Measurements from ENCODE around the gene PPP1R16B.

The PPP1R16B gene

DNA sequence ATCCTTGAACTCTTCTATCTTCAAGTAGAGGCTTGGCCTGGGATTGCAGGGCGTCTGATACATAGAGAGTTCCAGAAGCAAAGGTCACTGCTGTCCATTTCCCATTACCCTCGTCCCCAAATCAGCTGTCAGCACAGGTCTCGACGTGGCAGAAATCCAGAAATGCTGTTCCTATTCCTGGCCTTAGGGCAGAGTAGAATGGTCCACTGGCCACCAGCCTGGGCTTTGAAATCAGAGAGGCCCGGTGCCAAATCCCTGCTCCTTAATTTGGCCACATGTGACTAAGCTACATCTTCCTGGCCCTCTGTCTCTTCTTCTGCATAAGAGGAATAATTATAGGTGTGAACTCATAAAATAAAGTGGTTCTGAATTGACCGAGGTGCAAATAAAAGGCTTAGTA, 79.9 kb downstream of the PPP1R16B start:
- ChIA-PET CTCF (interaction anchor here (0.9 to 11.7 kb wide), 6 partner anchors 5 to 26 kb away, joined by 4 to 122 read pairs (median 4); no protein-coding TSS in a partner anchor), POLR2A (no interaction called here)
- TF ChIP-seq, protein P1, sequence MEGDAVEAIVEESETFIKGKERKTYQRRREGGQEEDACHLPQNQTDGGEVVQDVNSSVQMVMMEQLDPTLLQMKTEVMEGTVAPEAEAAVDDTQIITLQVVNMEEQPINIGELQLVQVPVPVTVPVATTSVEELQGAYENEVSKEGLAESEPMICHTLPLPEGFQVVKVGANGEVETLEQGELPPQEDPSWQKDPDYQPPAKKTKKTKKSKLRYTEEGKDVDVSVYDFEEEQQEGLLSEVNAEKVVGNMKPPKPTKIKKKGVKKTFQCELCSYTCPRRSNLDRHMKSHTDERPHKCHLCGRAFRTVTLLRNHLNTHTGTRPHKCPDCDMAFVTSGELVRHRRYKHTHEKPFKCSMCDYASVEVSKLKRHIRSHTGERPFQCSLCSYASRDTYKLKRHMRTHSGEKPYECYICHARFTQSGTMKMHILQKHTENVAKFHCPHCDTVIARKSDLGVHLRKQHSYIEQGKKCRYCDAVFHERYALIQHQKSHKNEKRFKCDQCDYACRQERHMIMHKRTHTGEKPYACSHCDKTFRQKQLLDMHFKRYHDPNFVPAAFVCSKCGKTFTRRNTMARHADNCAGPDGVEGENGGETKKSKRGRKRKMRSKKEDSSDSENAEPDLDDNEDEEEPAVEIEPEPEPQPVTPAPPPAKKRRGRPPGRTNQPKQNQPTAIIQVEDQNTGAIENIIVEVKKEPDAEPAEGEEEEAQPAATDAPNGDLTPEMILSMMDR (IDR thresholded peaks at IDR 0.05; ENCODE audit: control extremely low read depth, extremely low read depth, low read depth, missing control alignments): no peak
- DNase-seq (ENCODE audit: extremely low spot score): no peak

DNA sequence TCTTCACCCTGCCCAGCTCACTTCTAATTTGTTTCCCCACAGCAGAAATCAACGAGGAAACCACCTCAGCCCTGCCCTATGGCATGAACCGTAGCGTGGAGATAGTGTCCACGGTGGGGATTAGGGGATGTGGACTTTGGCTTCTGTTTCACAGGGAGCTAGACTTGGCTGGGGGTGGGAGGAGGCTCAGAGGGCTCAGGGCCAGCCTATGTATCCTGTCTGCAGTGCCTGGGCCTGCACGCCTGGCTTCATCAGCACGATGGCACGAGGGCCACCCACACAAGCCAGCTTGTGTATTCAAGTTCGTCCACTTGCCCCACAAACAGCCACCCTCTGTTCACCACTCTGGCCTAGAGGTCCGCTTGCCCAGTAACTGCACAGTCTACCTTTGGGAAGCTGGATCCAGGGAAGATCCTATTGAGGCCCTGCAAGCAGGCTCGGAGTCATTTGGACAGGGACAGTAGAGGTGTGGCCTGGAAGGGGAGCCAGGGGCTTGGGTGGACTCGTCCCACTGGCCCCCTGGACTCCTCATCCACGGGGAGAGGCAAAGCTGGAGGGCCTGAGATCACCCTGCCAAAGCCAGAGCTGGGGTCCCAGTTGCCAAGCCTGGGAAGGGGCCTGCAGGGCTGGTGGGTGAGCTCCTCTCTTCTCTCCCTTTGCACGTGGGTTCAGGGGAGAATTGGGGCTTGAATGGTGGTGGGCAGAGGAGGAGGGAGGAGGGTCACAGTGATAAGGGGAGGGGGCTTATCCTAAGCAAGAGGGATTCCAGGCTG, 82.7 kb downstream of the PPP1R16B start:
- ChIA-PET CTCF (interaction anchor here (1.1 to 6.6 kb wide), 6 partner anchors 7 to 254 kb away, joined by 3 to 112 read pairs (median 5); no protein-coding TSS in a partner anchor), POLR2A (interaction anchor here (0.6 to 1.0 kb wide), 2 partner anchors 78 to 83 kb away, joined by 3 read pairs; partner anchors contain the start of gene PPP1R16B)
- no peak for DNase-seq (ENCODE audit: extremely low spot score)
- TF ChIP-seq, protein P1 (IDR thresholded peaks at IDR 0.05; ENCODE audit: control extremely low read depth, extremely low read depth, low read depth, missing control alignments): no peak

DNA sequence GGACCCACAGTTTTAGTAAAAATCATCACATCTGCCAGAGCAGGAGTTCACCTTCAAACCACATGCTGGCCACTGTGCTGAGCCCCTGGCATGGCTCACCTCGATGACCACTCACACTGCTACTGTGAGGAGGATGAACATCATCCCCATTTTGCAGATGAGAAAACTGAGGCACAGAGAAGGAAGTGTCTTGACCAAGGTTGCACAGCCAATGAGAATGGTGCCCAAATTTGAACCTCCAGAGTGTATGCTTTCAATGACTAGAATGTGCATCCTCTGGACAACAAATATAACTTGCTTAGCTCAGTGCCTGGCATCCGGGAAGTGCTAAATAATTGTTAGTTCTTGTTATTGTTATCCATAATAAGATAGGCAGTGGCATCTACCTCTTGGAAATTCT, 83.6 kb downstream of the PPP1R16B start:
- TF ChIP-seq, protein P1 (IDR thresholded peaks at IDR 0.05; ENCODE audit: control extremely low read depth, extremely low read depth, low read depth, missing control alignments): no peak
- no peak for DNase-seq (ENCODE audit: extremely low spot score)
- ChIA-PET POLR2A (interaction anchor here (0.6 to 1.2 kb wide), 2 partner anchors 11 to 149 kb away, joined by 3 to 4 read pairs; no protein-coding TSS in a partner anchor), CTCF (interaction anchor here (1.3 to 6.6 kb wide), 3 partner anchors 8 to 29 kb away, joined by 3 to 112 read pairs (median 34); no protein-coding TSS in a partner anchor)

DNA sequence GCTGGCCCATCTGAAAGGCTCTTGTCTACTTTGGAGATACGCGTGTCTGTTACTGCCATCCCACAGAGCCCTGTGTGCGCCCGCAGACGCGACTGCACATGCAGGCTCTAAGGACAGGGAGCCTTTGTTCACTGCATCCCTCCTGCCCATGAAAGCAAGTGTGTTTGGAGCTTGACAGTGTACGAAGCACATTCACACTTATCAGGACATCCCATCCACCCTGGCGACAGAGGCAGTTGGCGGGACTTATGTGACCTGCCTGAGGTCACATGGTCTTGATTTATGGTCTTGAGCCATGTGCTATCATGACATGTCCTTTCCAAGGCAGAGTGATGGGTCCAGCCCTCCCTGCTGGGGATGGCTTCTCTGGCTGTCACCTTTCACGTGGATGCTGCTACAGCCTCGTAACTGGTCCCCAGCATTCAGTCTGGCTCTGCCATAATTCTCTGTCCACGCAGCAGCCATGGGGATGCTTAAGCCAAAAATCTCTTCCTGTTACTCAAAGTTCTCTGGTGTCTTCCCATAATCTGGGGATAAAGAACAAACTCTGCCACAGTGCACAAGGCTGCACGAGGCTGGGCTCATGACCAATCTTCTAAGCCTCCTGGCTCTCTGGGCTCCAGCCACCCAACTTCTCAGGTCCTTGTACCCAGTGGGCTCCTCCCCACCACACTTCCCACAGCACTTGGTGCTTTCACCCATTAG, 84.4 kb downstream of the PPP1R16B start:
- POLR2A ChIA-PET: interaction anchor here (0.6 to 1.2 kb wide), 2 partner anchors 12 to 150 kb away, joined by 3 to 4 read pairs; no protein-coding TSS in a partner anchor
- TF ChIP-seq, protein P1 (IDR thresholded peaks at IDR 0.05; ENCODE audit: control extremely low read depth, extremely low read depth, low read depth, missing control alignments): no peak
- CTCF ChIA-PET: interaction anchor here (0.6 to 6.6 kb wide), 7 partner anchors 8 to 159 kb away, joined by 3 to 112 read pairs (median 7); no protein-coding TSS in a partner anchor

DNA sequence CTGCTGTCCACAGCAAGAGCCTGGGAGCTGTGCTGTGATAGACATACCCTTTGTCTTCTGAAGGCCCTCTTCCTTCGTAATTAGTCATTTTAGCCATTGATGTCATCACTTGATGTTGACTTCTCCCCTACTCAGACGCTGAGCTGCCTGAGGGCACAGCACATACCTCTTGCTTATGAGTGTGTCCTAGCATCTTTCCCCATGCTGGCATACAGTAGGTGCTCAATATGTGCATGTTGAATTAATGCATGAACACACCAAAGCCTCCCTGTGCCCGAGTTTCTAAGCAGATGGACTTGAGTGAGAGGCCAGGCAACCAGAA, 85.0 kb downstream of the PPP1R16B start:
- CTCF ChIA-PET: interaction anchor here (0.6 to 6.6 kb wide), 6 partner anchors 9 to 159 kb away, joined by 3 to 112 read pairs (median 20); no protein-coding TSS in a partner anchor
- POLR2A ChIA-PET: no interaction called here
- DNase-seq (ENCODE audit: extremely low spot score): peak; percentile 48
- TF ChIP-seq, protein P1 (IDR thresholded peaks at IDR 0.05; ENCODE audit: control extremely low read depth, extremely low read depth, low read depth, missing control alignments): no peak

More for the DNA sequence above, 84.4 kb downstream of the PPP1R16B start:
- no peak for DNase-seq (ENCODE audit: extremely low spot score)

Measured in GM10248 (cell line).